Inflammatory macrophage (primary cell): ENCODE data around the gene SLC15A5.

Source experiments
- DNase-seq, 2 donors: peaks; one replicate each; pipeline ENCODE4 v3.0.0-alpha.2; 2020 to 2022

The SLC15A5 gene

GRCh38 chr12:16168078-16168477 lies 109.4 kb downstream of the SLC15A5 start:
- no peak for DNase-seq

- DNase-seq, result no peak
Measured at GRCh38 chr12:16166563-16167470, 110.7 kb downstream of the SLC15A5 start.

DNA sequence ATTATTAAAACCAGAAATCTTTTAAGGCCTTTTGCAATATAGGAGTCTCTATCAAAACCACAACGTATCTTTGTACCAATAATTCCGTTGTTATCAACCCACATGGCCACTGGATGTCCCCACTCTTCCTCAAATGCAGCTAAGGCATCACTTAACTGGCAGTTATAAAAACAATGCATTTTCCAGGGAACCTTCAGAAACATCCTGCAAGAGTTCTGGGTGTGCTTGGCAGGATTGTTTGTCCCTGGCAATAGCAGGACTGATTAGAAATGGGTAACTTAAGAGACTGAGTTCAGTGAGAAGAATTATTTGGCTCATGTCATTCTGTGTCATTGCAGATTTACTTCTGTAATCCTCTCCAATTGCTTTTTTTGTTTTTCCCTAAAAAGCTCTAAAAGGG lies 112.0 kb downstream of the SLC15A5 start:
- peak; percentile 63 for DNase-seq

DNA sequence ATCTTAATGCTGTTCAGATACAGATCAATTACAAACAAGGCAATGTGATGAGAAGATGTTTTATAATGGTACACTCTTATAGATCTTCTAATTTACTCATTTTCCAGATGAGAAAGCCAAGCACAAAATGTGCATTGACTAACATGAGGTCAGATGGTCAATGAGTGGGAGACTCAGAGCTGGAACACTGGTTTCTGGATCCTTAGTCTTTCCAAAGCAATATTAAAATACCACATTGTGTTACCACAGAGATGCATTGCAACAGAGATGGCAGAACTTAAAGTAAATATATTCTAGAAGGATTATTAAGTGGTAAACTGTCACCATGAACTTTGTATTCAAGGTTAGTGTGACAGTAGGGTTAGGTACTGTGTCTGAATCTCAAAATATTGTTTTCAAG lies 113.6 kb downstream of the SLC15A5 start:
- peak; percentile 83 to 84 for DNase-seq

GRCh38 chr12:16163146-16163545 lies 114.3 kb downstream of the SLC15A5 start:
- no peak for DNase-seq

DNA sequence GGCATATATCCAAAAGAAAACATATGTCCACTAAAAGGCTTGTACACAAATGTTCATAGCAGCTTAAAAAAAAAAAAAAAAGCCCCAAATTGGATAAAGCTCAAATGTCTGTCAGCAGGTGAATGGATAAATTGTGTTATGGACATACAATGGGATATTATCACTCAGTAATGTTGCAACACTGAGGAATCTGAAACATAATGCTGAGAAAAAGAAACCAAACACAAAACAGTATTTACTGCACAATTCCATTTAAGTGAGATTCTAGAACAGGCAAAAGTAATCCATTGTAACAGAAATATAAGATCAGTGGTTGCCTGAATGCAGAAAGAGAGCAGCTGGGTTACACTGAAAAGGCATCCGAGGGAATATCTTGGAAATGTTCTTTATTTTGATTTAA lies 117.9 kb downstream of the SLC15A5 start:
- DNase-seq, result no peak

DNA sequence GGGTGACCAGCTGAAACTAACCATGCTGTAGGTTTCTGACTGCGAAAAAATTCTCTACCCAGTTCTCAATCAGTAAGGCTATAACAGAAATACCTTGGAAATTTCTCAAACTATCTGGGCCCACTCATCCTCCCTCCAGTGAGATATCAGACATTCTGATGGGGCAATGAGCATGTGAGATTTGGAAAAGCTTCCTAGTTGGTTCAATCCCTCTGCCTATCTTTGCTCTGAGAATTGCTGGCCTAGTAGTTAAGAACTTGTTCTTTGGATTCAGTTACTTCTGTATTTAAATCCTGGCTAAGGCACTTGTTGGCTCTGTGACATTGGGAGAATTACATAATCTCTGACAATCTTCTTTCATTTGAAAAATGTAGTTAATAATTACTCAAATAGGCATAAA lies 119.4 kb downstream of the SLC15A5 start:
- peak; percentile 5 to 16 for DNase-seq

DNA sequence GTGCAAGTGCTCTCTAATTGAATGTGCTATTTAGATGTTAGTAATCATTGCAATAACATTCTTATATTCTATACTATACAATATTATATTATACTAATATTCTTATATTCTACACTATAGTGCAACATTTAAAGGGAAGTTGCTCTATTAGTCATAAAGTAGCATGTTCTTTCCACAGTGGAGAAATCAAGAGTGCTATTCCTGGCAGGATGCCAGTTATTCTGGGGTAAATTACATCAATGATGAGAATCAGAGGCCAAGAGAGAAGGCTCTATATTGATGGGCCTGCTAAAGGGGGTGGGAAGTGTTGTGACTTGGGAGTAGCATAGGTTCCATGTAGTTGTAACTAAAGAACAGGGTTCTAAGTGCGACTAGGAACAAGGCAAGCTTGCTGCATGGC lies 121.5 kb downstream of the SLC15A5 start:
- DNase-seq, result peak; percentile 86 to 91

- DNase-seq, result peak; percentile 42 to 72
Measured at GRCh38 chr12:16154990-16155389, 122.5 kb downstream of the SLC15A5 start.

- DNase-seq, result no peak
Measured at GRCh38 chr12:16152885-16153673, 124.4 kb downstream of the SLC15A5 start.

GRCh38 chr12:16150276-16150675 lies 127.2 kb downstream of the SLC15A5 start:
- DNase-seq, result peak in 1 of 2 donors; percentile 23

DNA sequence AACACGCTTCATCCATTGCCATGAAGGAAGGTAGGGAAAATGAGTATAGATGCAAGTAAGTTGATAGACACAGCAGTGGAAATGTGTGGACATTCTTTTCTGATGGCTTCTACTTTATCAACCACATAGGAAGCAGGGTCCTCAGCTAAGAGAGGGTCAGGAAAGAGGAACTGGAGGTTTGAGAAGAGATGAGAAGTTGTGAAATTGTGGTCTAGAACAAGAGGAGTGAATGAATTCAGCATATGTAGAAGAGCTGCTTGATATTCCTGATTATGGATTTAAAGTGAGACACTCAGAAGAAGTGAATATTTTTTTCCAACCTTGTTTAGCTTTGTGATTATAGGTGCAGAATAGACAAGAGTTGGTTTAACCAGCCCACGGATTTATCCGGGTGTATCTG lies 128.5 kb downstream of the SLC15A5 start:
- peak; percentile 11 to 45 for DNase-seq
